HepG2 (cell line): ENCODE data around the gene ADGRG6. TPM values are rescaled to one million over a fixed set of nuclear protein-coding genes. Genes with fewer than 3 reads are reported as not detected.

Source experiments
- ATF7-NPFF ChIP-seq: sonication (generic); formaldehyde crosslinking; IDR thresholded peaks from 2 replicates; pipeline ENCODE4 v1.8.1; 2023; ENCODE audit warnings: mild to moderate bottlenecking, low read depth, missing genetic modification reagents, moderate library complexity
- CERS6 ChIP-seq: sonication (generic); formaldehyde crosslinking; IDR thresholded peaks from 2 replicates; pipeline ENCODE4 v1.5.0; 2020; ENCODE audit warnings: missing genetic modification reagents
- KAT2B ChIP-seq: fragments of 150-350 bp; IDR thresholded peaks from 2 replicates; pipeline ENCODE4 v1.6.1; 2014; ENCODE audit warnings: low read depth, low read length, borderline replicate concordance
- MEIS2 ChIP-seq: sonication (generic); formaldehyde crosslinking; IDR thresholded peaks from 2 replicates; pipeline ENCODE4 v1.9.0; 2021; ENCODE audit warnings: mild to moderate bottlenecking, missing genetic modification reagents
- SIN3B ChIP-seq: fragments of 150-350 bp; IDR thresholded peaks from 2 replicates; pipeline ENCODE4 v1.6.1; 2014; ENCODE audit warnings: low read length
- TCF7L2 ChIP-seq: IDR thresholded peaks from 2 replicates; pipeline ENCODE4 v1.6.1; 2011; ENCODE audit warnings: mild to moderate bottlenecking, low read depth, low read length, moderate library complexity
- ZBED4 ChIP-seq: sonication (generic); formaldehyde crosslinking; IDR thresholded peaks from 2 replicates; pipeline ENCODE4 v1.4.0; 2020; ENCODE audit warnings: missing genetic modification reagents, borderline replicate concordance
- ZNF17 ChIP-seq: sonication (generic); formaldehyde crosslinking; IDR thresholded peaks from 2 replicates; pipeline ENCODE4 v1.5.0; 2020; ENCODE audit warnings: mild to moderate bottlenecking, missing genetic modification reagents
- ZNF460 ChIP-seq: sonication (generic); formaldehyde crosslinking; IDR thresholded peaks from 2 replicates; pipeline ENCODE4 v1.5.1; 2020; ENCODE audit warnings: missing genetic modification reagents, mild to moderate bottlenecking, borderline replicate concordance
- ZNF605 ChIP-seq: sonication (generic); formaldehyde crosslinking; IDR thresholded peaks from 2 replicates; pipeline ENCODE4 v1.8.0; 2022; ENCODE audit warnings: mild to moderate bottlenecking, missing genetic modification reagents
- polyA plus RNA-seq, 8 experiments: library from polyadenylated mRNA; depleted of rRNA in 3 of 8; stranded (reverse) in 7 of 8; unstranded in 1 of 8; fragments of >200 nt; fragmentation: Illumina TruSeq in 4 of 8; extraction: Trizol in 4 of 8; gene quantifications; 2 replicates each; pipeline versions ENCODE4 v1.2.1 to v1.2.3, GENCODE V29; 2011 to 2016; ENCODE audit warnings: low read depth in 4 of 8, missing spikeins in 1 of 8, mixed read lengths in 1 of 8; ENCODE audit not compliant: insufficient read depth in 1 of 8
- total RNA-seq, 5 experiments: library from RNA; depleted of rRNA; stranded (reverse); fragments of >200 nt; fragmentation: Illumina TruSeq; extraction: Trizol; gene quantifications; 2 replicates each; pipeline ENCODE4 v1.2.3, GENCODE V29; 2016; ENCODE audit warnings: low read depth in 1 of 5
- TF ChIP-seq, protein P1 (sequence below): sonication (generic); formaldehyde crosslinking; IDR thresholded peaks from 2 replicates; pipeline ENCODE4 v1.8.0; 2022; ENCODE audit warnings: mild to moderate bottlenecking, missing genetic modification reagents; ENCODE audit not compliant: insufficient replicate concordance
- TF ChIP-seq, protein P2 (sequence below), 2 experiments: fragments of 450-650 bp in 1 of 2; sonication (generic) in 1 of 2; formaldehyde crosslinking in 1 of 2; IDR thresholded peaks; 2 replicates each; pipeline versions ENCODE4 v1.6.1 to v1.8.0; 2016 to 2022; ENCODE audit warnings: antibody characterized with exemption in 1 of 2, mild to moderate bottlenecking in 1 of 2, missing genetic modification reagents in 1 of 2

Gene ADGRG6
- total and polyA plus RNA-seq, 2 of the 13 experiments (the other 11 are each of a cell fraction or from before 2014, with no cell fraction given), result 129 to 249 TPM

DNA sequence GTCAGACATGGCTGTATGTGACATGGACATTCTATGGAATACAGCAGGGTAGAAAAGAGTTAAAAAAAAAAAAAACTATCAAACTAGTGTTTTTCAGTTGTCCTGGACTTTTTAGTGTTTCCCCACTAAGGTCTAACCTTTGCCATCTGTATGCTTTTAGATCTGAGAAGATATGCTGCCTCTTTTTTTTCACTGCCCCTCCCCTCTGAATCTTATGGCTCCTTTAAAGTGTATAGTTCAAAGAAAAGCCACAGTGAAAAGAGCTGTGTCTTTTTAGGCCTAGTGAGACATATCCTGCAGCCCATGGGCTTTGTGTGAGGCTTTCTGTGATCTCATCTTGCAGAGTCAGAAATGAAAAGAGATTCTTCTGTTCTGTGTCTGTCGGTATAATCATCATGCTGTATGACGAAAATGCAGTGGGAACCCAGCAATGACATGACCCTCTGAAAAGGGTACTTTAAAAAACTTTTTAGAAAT is 29.3 kb downstream of the ADGRG6 start (continued):
- no peak for TF ChIP-seq MEIS2 (CRISPR knock-in tag)
- no peak for TF ChIP-seq CERS6
- TF ChIP-seq ZNF605, result no peak
- TF ChIP-seq, protein P1, sequence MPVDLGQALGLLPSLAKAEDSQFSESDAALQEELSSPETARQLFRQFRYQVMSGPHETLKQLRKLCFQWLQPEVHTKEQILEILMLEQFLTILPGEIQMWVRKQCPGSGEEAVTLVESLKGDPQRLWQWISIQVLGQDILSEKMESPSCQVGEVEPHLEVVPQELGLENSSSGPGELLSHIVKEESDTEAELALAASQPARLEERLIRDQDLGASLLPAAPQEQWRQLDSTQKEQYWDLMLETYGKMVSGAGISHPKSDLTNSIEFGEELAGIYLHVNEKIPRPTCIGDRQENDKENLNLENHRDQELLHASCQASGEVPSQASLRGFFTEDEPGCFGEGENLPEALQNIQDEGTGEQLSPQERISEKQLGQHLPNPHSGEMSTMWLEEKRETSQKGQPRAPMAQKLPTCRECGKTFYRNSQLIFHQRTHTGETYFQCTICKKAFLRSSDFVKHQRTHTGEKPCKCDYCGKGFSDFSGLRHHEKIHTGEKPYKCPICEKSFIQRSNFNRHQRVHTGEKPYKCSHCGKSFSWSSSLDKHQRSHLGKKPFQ, result no peak
- no peak for TF ChIP-seq ZNF460
- TF ChIP-seq TCF7L2, result peak; percentile 90
- TF ChIP-seq ATF7-NPFF (CRISPR knock-in tag), result no peak
- TF ChIP-seq SIN3B, result no peak
- TF ChIP-seq, protein P2, sequence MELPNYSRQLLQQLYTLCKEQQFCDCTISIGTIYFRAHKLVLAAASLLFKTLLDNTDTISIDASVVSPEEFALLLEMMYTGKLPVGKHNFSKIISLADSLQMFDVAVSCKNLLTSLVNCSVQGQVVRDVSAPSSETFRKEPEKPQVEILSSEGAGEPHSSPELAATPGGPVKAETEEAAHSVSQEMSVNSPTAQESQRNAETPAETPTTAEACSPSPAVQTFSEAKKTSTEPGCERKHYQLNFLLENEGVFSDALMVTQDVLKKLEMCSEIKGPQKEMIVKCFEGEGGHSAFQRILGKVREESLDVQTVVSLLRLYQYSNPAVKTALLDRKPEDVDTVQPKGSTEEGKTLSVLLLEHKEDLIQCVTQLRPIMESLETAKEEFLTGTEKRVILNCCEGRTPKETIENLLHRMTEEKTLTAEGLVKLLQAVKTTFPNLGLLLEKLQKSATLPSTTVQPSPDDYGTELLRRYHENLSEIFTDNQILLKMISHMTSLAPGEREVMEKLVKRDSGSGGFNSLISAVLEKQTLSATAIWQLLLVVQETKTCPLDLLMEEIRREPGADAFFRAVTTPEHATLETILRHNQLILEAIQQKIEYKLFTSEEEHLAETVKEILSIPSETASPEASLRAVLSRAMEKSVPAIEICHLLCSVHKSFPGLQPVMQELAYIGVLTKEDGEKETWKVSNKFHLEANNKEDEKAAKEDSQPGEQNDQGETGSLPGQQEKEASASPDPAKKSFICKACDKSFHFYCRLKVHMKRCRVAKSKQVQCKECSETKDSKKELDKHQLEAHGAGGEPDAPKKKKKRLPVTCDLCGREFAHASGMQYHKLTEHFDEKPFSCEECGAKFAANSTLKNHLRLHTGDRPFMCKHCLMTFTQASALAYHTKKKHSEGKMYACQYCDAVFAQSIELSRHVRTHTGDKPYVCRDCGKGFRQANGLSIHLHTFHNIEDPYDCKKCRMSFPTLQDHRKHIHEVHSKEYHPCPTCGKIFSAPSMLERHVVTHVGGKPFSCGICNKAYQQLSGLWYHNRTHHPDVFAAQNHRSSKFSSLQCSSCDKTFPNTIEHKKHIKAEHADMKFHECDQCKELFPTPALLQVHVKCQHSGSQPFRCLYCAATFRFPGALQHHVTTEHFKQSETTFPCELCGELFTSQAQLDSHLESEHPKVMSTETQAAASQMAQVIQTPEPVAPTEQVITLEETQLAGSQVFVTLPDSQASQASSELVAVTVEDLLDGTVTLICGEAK (IDR thresholded peaks at IDR 0.05), result no peak
- TF ChIP-seq, protein P2 (CRISPR knock-in tag; IDR thresholded peaks at IDR 0.05), result no peak; the same call in 1 of the 2 replicates
- no peak; the same call in 1 of the 2 replicates for TF ChIP-seq ZBED4 (CRISPR knock-in tag)
- TF ChIP-seq ZNF17 (CRISPR knock-in tag), result no peak
- no peak for TF ChIP-seq KAT2B
